AG04449 (cell line): Measurements from ENCODE around the gene PPP2R2B.

Experiments used
- CTCF ChIA-PET: fragments of 350-600 bp; formaldehyde crosslinking; extraction: SDS; loops from one replicate; lab custom pipeline; 2021; ENCODE audit warnings: antibody characterized with exemption; lab: Yijun Ruan, JAX
- POLR2A ChIA-PET: fragments of 400-600, 350-600 bp; formaldehyde crosslinking; extraction: SDS; loops from one replicate; lab custom pipeline; 2020; ENCODE audit warnings: antibody characterized with exemption, inconsistent platforms; lab: Yijun Ruan, JAX
- DNase-seq: peaks from one replicate; pipeline ENCODE4 v3.0.0-alpha.2; 2010; ENCODE audit warnings: low read depth, low spot score
- H3K4me3 ChIP-seq: 2 replicates; pipeline ENCODE4 v1.5.1; 2011; ENCODE audit warnings: low read depth, mild to moderate bottlenecking, control low read depth, low read length
- CTCF ChIP-seq: IDR thresholded peaks from one replicate; pipeline ENCODE4 v1.5.1; 2011; ENCODE audit warnings: mild to moderate bottlenecking, moderate library complexity, low read length, control low read depth, inconsistent platforms; ENCODE audit not compliant: insufficient read depth; ENCODE audit errors: missing control alignments

PPP2R2B gene

GRCh38 chr5:146589028-146589345 lies 289.6 kb downstream of the PPP2R2B start:
- no peak for DNase-seq
- ChIA-PET CTCF (interaction anchor here (0.8 kb wide), 1 partner anchor 27 kb away, joined by 3 read pairs; no protein-coding TSS in a partner anchor), POLR2A (no interaction called here)
- H3K4me3 ChIP-seq: no peak overlapping the region
- no peak for TF ChIP-seq CTCF

- POLR2A ChIA-PET: no interaction called here
- CTCF ChIA-PET: interaction anchor here (0.8 kb wide), 1 partner anchor 27 kb away, joined by 3 read pairs; no protein-coding TSS in a partner anchor
- no peak overlapping the region for H3K4me3 ChIP-seq
- no peak for TF ChIP-seq CTCF
- DNase-seq: no peak
Observed at GRCh38 chr5:146588331-146589027, 290.1 kb downstream of the PPP2R2B start.

GRCh38 chr5:146586752-146587151 lies 291.8 kb downstream of the PPP2R2B start:
- POLR2A ChIA-PET: no interaction called here

GRCh38 chr5:146584750-146585149 lies 293.8 kb downstream of the PPP2R2B start:
- CTCF ChIA-PET: no interaction called here
- POLR2A ChIA-PET: no interaction called here
- no peak overlapping the region for H3K4me3 ChIP-seq
- no peak for DNase-seq
- no peak for TF ChIP-seq CTCF

More at GRCh38 chr5:146586752-146587151, 291.8 kb downstream of the PPP2R2B start:
- no peak for TF ChIP-seq CTCF
- H3K4me3 ChIP-seq: no peak overlapping the region
- DNase-seq: no peak
- CTCF ChIA-PET: interaction anchor here (0.7 kb wide), 1 partner anchor 53 kb away, joined by 3 read pairs; no protein-coding TSS in a partner anchor

- CTCF ChIA-PET: no interaction called here
Observed at GRCh38 chr5:146582051-146582596, 296.4 kb downstream of the PPP2R2B start.

More at GRCh38 chr5:146582051-146582596, 296.4 kb downstream of the PPP2R2B start:
- TF ChIP-seq CTCF: no peak
- POLR2A ChIA-PET: no interaction called here
- DNase-seq: no peak
- H3K4me3 ChIP-seq: no peak overlapping the region
